SK-N-SH (cell line): ENCODE results near the gene CPTP. TPM values are rescaled to one million over a fixed set of nuclear protein-coding genes. Genes with fewer than 3 reads are reported as not detected.

Experiments used
- CTCF ChIA-PET: fragments of 300-600, 350-600 bp; formaldehyde crosslinking; extraction: SDS; loops from one replicate; lab custom pipeline; 2021; lab: Yijun Ruan, JAX
- POLR2A ChIA-PET: fragments of 350-600 bp; sonication (Branson Sonifier 250); formaldehyde crosslinking; extraction: SDS; loops from one replicate; lab custom pipeline; 2020; ENCODE audit warnings: antibody characterized with exemption, inconsistent platforms; lab: Yijun Ruan, JAX
- DNase-seq: peaks from one replicate; pipeline ENCODE4 v3.0.0; 2012
- H2AFZ ChIP-seq: fragments of 200-600 bp; sonication (generic); 2 replicates; pipeline ENCODE4 v1.8.1; 2016; ENCODE audit warnings: antibody characterized with exemption, mild to moderate bottlenecking, low read depth
- H3F3A ChIP-seq: fragments of 200-600 bp; sonication (generic); replicated peaks from 2 replicates; pipeline ENCODE3; 2016; ENCODE audit warnings: antibody characterized with exemption, mild to moderate bottlenecking; ENCODE audit not compliant: insufficient read depth
- H3K27ac ChIP-seq, 2 experiments: fragments of 200-500 bp in 1 of 2; fragments of 200-600 bp in 1 of 2; sonication (Bioruptor generic) in 1 of 2; sonication (generic), shearing (Covaris generic) in 1 of 2; 2 replicates each; pipeline versions ENCODE4 v1.5.1 to v1.6.1; 2014 to 2016; ENCODE audit warnings: low read depth in 2 of 2, inconsistent platforms in 1 of 2, low read length in 1 of 2, mild to moderate bottlenecking in 1 of 2, mixed read lengths in 1 of 2
- H3K27me3 ChIP-seq: fragments of 200-600 bp; sonication (generic), shearing (Covaris generic); 2 replicates; pipeline ENCODE4 v1.6.1; 2016; ENCODE audit warnings: mixed run types; ENCODE audit not compliant: insufficient read depth
- H3K36me3 ChIP-seq, 2 experiments: fragments of 200-500 bp in 1 of 2; fragments of 200-600 bp in 1 of 2; sonication (Bioruptor generic) in 1 of 2; sonication (generic) in 1 of 2; replicated peaks in 1 of 2; 2 replicates each; pipeline versions ENCODE3 to v1.5.1; 2014 to 2016; ENCODE audit warnings: low read length in 1 of 2, mild to moderate bottlenecking in 1 of 2; ENCODE audit not compliant: insufficient read depth in 2 of 2, control insufficient read depth in 1 of 2
- H3K4me1 ChIP-seq, 2 experiments: fragments of 200-500 bp in 1 of 2; fragments of 200-600 bp in 1 of 2; sonication (Bioruptor generic) in 1 of 2; sonication (generic), shearing (Covaris generic) in 1 of 2; 2 replicates each; pipeline versions ENCODE4 v1.5.1 to v1.6.1; 2014 to 2016; ENCODE audit warnings: low read depth in 1 of 2, low read length in 1 of 2, mixed run types in 1 of 2; ENCODE audit not compliant: insufficient read depth in 2 of 2, control insufficient read depth in 1 of 2
- H3K4me2 ChIP-seq: fragments of 200-600 bp; sonication (generic), shearing (Covaris generic); 2 replicates; pipeline ENCODE4 v1.6.1; 2017; ENCODE audit warnings: mixed run types
- H3K4me3 ChIP-seq, 2 experiments: fragments of 200-500 bp in 1 of 2; fragments of 200-600 bp in 1 of 2; sonication (Bioruptor generic) in 1 of 2; sonication (generic), shearing (Covaris generic) in 1 of 2; 2 replicates each; pipeline versions ENCODE4 v1.5.1 to v1.8.1; 2014 to 2016; ENCODE audit warnings: low read depth in 2 of 2, inconsistent platforms in 1 of 2, low read length in 1 of 2, mild to moderate bottlenecking in 1 of 2, mixed read lengths in 1 of 2, moderate library complexity in 1 of 2
- H3K79me2 ChIP-seq: fragments of 200-600 bp; sonication (generic); 2 replicates; pipeline ENCODE4 v1.8.1; 2017; ENCODE audit warnings: mild to moderate bottlenecking; ENCODE audit not compliant: insufficient read depth
- H3K9ac ChIP-seq: fragments of 200-600 bp; sonication (generic); 2 replicates; pipeline ENCODE4 v1.6.1; 2017; ENCODE audit warnings: mixed run types
- H3K9me2 ChIP-seq: fragments of 200-600 bp; sonication (generic); 2 replicates; pipeline ENCODE4 v1.6.1; 2017; ENCODE audit warnings: mixed run types
- H3K9me3 ChIP-seq: fragments of 200-600 bp; sonication (generic); 2 replicates; pipeline ENCODE4 v1.6.1; 2017; ENCODE audit warnings: mixed run types, mild to moderate bottlenecking, moderate library complexity
- H4K20me1 ChIP-seq: fragments of 200-600 bp; sonication (generic); 2 replicates; pipeline ENCODE4 v1.6.1; 2017; ENCODE audit warnings: mild to moderate bottlenecking, mixed run types; ENCODE audit not compliant: insufficient read depth
- CHD2 ChIP-seq: fragments of 150-350 bp; IDR thresholded peaks from 2 replicates; pipeline ENCODE4 v1.6.1; 2018; ENCODE audit warnings: low read length; ENCODE audit not compliant: partially characterized antibody
- ELF1 ChIP-seq: IDR thresholded peaks from 2 replicates; pipeline ENCODE4 v1.4.0; 2012
- EP300 ChIP-seq, 2 experiments: IDR thresholded peaks; 2 replicates each; pipeline versions ENCODE4 v1.4.0 to v1.6.1; 2012; ENCODE audit warnings: borderline replicate concordance in 1 of 2, low read depth in 1 of 2, low read length in 1 of 2
- FOXM1 ChIP-seq: IDR thresholded peaks from 2 replicates; pipeline ENCODE4 v1.4.0; 2012; ENCODE audit warnings: low read depth, mild to moderate bottlenecking
- MEF2A ChIP-seq: IDR thresholded peaks from 2 replicates; pipeline ENCODE4 v1.4.0; 2012; ENCODE audit warnings: low read depth, borderline replicate concordance
- NFIC ChIP-seq: IDR thresholded peaks from 2 replicates; pipeline ENCODE4 v1.4.0; 2012; ENCODE audit warnings: borderline replicate concordance
- NRF1 ChIP-seq: IDR thresholded peaks from 2 replicates; pipeline ENCODE4 v1.6.1; 2012; ENCODE audit warnings: low read depth, mild to moderate bottlenecking, low read length
- POLR2AphosphoS5 ChIP-seq: IDR thresholded peaks from 2 replicates; pipeline ENCODE4 v1.6.1; 2012; ENCODE audit warnings: low read depth, low read length
- RCOR1 ChIP-seq: fragments of 150-350 bp; IDR thresholded peaks from 2 replicates; pipeline ENCODE4 v1.6.1; 2017; ENCODE audit warnings: antibody characterized with exemption, low read length
- REST ChIP-seq: IDR thresholded peaks from 2 replicates; pipeline ENCODE4 v1.6.1; 2012; ENCODE audit warnings: mild to moderate bottlenecking, low read depth, low read length, moderate library complexity
- RFX5 ChIP-seq: IDR thresholded peaks from 2 replicates; pipeline ENCODE4 v1.6.1; 2012; ENCODE audit warnings: mild to moderate bottlenecking, improper control_type of control experiment, low read length
- RXRA ChIP-seq: IDR thresholded peaks from 2 replicates; pipeline ENCODE4 v1.4.0; 2012; ENCODE audit warnings: low read depth, mild to moderate bottlenecking, borderline replicate concordance
- SMC3 ChIP-seq: IDR thresholded peaks from 2 replicates; pipeline ENCODE4 v1.6.1; 2012; ENCODE audit warnings: low read depth, low read length, improper control_type of control experiment
- TAF1 ChIP-seq: IDR thresholded peaks from 2 replicates; pipeline ENCODE4 v1.6.1; 2012; ENCODE audit warnings: low read depth, mild to moderate bottlenecking, low read length, moderate library complexity, borderline replicate concordance
- USF2 ChIP-seq: fragments of 150-350 bp; IDR thresholded peaks from 2 replicates; pipeline ENCODE4 v1.6.1; 2017; ENCODE audit warnings: antibody characterized with exemption, low read length, low read depth, borderline replicate concordance
- WGBS: methylation state at CpG from one replicate; pipeline ENCODE4 v1.1.6; 2017; ENCODE audit warnings: low lambda C conversion rate; 5-methylcytosine and 5-hydroxymethylcytosine counted together
- polyA plus RNA-seq, 3 experiments: library from polyadenylated mRNA; depleted of rRNA; stranded (reverse); fragments of >200 nt; gene quantifications; 2 replicates each; pipeline ENCODE4 v1.2.3, GENCODE V29; 2012
- TF ChIP-seq, protein P1 (sequence below): IDR thresholded peaks from 2 replicates; pipeline ENCODE4 v1.4.0; 2012; ENCODE audit warnings: low read depth, borderline replicate concordance
- TF ChIP-seq, protein P2 (sequence below): IDR thresholded peaks from 2 replicates; pipeline ENCODE4; 2012
- TF ChIP-seq, protein P3 (sequence below): IDR thresholded peaks from 2 replicates; pipeline ENCODE4 v1.4.0; 2012; ENCODE audit warnings: low read depth, borderline replicate concordance

The CPTP gene
- polyA plus RNA-seq, 1 of the 3 experiments (the other 2 are of a cell fraction), result 13.4 TPM

DNA sequence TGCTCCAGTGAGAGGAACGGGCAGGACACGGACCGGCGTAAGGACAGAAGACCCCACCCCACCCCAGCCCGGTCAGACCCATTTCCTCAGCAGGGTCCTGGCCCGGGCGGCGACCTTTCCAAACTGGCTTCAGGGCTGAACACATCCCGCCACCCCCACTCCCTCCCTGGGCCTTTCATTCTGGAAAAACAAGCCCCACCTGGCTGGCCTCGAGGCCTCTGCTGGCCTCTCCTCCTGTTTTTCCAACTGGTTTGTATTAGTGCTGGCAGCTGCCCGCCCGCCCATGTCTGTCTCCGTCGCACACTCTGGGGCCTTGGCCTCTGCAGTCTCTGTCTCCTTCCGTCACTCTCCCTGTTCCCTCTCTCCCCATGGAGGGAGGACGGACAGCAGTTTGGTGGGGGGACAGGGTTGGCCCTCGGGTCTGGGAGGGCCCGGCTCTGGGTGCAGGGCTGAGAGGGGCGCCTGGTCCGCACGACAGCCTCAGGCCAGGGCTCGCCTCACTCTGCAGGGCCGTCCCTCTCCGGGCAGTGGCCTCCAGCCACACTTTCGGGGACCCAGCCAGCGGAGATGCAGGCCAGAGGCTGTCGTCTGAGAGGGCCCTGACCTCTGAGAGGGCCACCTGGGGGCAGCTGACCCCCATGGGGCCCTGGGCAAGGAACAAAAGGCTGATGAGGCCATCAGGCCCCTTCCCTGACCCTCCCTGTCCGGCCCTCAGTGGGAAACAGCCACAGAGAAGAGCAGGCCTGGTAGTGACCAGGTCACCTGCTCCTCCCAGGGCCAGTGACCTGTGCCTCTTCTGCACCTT, 35.3 kb downstream of the CPTP start (continued):
- TF ChIP-seq REST (no peak), FOXM1 (no peak), USF2 (no peak), CHD2 (peak; percentile 66)

DNA sequence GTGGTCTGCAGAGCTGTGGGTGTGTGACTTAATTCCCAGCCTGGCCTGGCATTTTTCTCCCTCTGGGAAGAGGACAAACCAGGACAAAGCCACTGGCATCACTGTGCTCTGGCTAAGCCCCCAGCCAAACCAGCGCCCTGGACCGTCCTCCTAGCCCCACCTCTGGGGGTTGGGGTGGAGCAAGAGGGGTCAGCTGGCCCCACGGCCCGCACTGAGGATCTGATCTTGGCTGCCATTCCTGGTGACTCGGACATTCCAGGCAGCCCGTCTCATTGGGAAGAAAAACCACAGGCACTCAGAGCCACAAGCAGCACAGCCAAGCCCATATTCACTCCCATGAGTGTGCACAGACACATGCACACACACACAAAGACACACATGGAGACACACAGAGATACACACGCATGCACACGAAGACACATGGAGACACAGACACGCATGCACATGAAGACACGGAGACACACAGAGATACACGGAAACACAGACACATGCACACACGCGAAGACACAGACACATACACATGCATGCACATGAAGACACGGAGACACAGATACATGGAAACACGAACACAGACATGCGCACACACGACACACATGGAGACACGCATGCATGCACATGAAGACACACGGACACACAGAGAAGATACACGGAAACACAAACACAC, 36.0 kb downstream of the CPTP start:
- H3K4me1 ChIP-seq, result peaks cover 20 to 39% of the 10 kb centered on the region in 2 experiments; a peak in 3 of 4 replicates
- H3K4me3 ChIP-seq, result no peak overlapping the region
- no peaks in the 10 kb centered on the region for H4K20me1 ChIP-seq
- DNase-seq, result peak; percentile 78
- H2AFZ ChIP-seq, result no peak overlapping the region; the same call in 1 of the 2 replicates
- peak overlapping the region; percentile 70; the same call in 1 of the 2 replicates for H3K4me2 ChIP-seq
- ChIA-PET POLR2A (interaction anchor here (1.6 kb wide), 1 partner anchor 15 kb away, joined by 6 read pairs; the partner anchor contains the start of gene AURKAIP1), CTCF (interaction anchor here (0.6 to 3.6 kb wide), 2 partner anchors 9 to 10 kb away, joined by 3 to 37 read pairs; no protein-coding TSS in a partner anchor)
- no peaks in the 10 kb centered on the region for H3K9me2 ChIP-seq
- H3K27me3 ChIP-seq, result no peaks in the 10 kb centered on the region
- H3K79me2 ChIP-seq, result no peaks in the 10 kb centered on the region
- peaks cover 8% of the 10 kb centered on the region for H3F3A ChIP-seq
- WGBS, result 55% methylated on average over 16 of the region's 20 CpGs
- H3K36me3 ChIP-seq, result no peaks in the 10 kb centered on the region
- peak overlapping the region; percentile 88 to 98 for H3K27ac ChIP-seq
- no peak overlapping the region; the same call in 1 of the 2 replicates for H3K9ac ChIP-seq
- H3K9me3 ChIP-seq, result no peaks in the 10 kb centered on the region
- TF ChIP-seq FOXM1, result no peak
- TF ChIP-seq, protein P1, sequence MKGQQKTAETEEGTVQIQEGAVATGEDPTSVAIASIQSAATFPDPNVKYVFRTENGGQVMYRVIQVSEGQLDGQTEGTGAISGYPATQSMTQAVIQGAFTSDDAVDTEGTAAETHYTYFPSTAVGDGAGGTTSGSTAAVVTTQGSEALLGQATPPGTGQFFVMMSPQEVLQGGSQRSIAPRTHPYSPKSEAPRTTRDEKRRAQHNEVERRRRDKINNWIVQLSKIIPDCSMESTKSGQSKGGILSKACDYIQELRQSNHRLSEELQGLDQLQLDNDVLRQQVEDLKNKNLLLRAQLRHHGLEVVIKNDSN, result peak; percentile 68; the same call in 1 of the 2 replicates
- no peak for TF ChIP-seq CHD2
- TF ChIP-seq MEF2A, result no peak
- TF ChIP-seq, protein P2, sequence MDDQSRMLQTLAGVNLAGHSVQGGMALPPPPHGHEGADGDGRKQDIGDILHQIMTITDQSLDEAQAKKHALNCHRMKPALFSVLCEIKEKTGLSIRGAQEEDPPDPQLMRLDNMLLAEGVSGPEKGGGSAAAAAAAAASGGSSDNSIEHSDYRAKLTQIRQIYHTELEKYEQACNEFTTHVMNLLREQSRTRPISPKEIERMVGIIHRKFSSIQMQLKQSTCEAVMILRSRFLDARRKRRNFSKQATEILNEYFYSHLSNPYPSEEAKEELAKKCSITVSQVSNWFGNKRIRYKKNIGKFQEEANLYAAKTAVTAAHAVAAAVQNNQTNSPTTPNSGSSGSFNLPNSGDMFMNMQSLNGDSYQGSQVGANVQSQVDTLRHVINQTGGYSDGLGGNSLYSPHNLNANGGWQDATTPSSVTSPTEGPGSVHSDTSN, result peak; percentile 52
- TF ChIP-seq EP300 (IDR thresholded peaks at IDR 0.05; ENCODE audit: borderline replicate concordance in 1 of 2, low read depth in 1 of 2, low read length in 1 of 2), result peak in 1 of 2 experiments; percentile 63; a peak in 1 of 4 replicates
- TF ChIP-seq RXRA, result no peak; the same call in 1 of the 2 replicates
- TF ChIP-seq NFIC, result peak; percentile 90
- no peak for TF ChIP-seq RFX5
- TF ChIP-seq, protein P3, sequence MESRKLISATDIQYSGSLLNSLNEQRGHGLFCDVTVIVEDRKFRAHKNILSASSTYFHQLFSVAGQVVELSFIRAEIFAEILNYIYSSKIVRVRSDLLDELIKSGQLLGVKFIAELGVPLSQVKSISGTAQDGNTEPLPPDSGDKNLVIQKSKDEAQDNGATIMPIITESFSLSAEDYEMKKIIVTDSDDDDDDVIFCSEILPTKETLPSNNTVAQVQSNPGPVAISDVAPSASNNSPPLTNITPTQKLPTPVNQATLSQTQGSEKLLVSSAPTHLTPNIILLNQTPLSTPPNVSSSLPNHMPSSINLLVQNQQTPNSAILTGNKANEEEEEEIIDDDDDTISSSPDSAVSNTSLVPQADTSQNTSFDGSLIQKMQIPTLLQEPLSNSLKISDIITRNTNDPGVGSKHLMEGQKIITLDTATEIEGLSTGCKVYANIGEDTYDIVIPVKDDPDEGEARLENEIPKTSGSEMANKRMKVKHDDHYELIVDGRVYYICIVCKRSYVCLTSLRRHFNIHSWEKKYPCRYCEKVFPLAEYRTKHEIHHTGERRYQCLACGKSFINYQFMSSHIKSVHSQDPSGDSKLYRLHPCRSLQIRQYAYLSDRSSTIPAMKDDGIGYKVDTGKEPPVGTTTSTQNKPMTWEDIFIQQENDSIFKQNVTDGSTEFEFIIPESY, result no peak
- peak; percentile 17; the same call in 1 of the 2 replicates for TF ChIP-seq TAF1
- no peak for TF ChIP-seq NRF1
- TF ChIP-seq POLR2AphosphoS5, result peak; percentile 62
- TF ChIP-seq RCOR1, result no peak
- TF ChIP-seq ELF1, result no peak
- no peak for TF ChIP-seq SMC3
